Cardiac fibroblast (primary cell): ENCODE measurements around the gene APOA1.

Experiments used
- DNase-seq, 2 donors: peaks; one replicate each; pipeline versions ENCODE4 v3.0.0 to v3.0.0-alpha.2; 2010; ENCODE audit warnings: low read depth in 2 of 2
- H3K4me3 ChIP-seq, 2 donors: replicated peaks in 1 of 2; 1 replicate in 1 of 2; 2 replicates in 1 of 2; pipeline ENCODE4 v1.5.1; 2011; ENCODE audit warnings: low read depth in 2 of 2, low read length in 2 of 2, mild to moderate bottlenecking in 2 of 2, moderate library complexity in 1 of 2
- TF ChIP-seq, protein P1 (sequence below): IDR thresholded peaks from one replicate; pipeline ENCODE4 v1.5.1; 2011; ENCODE audit warnings: low read depth, mild to moderate bottlenecking, low read length, inconsistent platforms

The APOA1 gene

DNA sequence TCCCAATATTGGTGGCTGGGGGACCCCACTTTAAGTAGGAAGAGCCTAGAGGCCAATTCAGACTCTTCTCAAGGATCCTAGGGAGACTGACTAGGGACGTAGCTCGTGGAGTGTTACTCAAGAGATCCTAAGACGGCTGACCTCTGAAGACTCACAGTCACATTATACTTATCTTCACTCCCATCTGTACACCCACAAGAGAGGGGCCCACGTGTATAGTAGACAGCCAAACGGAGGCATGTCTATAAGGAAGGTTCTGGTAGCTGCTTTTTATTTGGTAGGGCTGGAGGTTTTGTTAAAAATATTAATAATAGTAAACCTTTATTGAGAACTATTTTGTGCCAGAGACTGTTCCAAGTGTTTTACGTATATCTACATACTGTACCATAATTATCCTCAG, 22.9 kb upstream of the APOA1 start:
- H3K4me3 ChIP-seq: no peak overlapping the region
- TF ChIP-seq, protein P1, sequence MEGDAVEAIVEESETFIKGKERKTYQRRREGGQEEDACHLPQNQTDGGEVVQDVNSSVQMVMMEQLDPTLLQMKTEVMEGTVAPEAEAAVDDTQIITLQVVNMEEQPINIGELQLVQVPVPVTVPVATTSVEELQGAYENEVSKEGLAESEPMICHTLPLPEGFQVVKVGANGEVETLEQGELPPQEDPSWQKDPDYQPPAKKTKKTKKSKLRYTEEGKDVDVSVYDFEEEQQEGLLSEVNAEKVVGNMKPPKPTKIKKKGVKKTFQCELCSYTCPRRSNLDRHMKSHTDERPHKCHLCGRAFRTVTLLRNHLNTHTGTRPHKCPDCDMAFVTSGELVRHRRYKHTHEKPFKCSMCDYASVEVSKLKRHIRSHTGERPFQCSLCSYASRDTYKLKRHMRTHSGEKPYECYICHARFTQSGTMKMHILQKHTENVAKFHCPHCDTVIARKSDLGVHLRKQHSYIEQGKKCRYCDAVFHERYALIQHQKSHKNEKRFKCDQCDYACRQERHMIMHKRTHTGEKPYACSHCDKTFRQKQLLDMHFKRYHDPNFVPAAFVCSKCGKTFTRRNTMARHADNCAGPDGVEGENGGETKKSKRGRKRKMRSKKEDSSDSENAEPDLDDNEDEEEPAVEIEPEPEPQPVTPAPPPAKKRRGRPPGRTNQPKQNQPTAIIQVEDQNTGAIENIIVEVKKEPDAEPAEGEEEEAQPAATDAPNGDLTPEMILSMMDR: no peak
- no peak for DNase-seq

DNA sequence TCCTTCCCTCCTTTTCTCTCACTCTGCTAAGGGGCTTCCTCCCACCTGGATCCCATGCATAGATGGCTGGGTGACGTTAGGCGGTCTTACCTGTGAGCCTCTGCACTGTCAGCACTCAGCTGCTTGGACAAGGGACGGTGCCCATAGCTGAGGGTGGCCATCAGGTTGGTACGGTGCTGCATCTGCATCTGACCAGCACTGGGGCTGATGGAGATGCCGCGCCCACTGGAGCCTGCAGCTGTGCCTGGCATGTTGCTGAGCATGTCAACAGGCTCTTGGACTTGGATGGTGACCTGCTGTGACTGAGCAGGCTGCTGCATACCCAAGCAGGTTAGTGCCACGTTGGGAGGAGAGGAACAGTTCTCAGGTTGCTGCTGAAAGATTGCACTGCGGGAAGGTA, 21.8 kb upstream of the APOA1 start:
- H3K4me3 ChIP-seq: no peak overlapping the region
- no peak for DNase-seq
- TF ChIP-seq, protein P1: no peak

DNA sequence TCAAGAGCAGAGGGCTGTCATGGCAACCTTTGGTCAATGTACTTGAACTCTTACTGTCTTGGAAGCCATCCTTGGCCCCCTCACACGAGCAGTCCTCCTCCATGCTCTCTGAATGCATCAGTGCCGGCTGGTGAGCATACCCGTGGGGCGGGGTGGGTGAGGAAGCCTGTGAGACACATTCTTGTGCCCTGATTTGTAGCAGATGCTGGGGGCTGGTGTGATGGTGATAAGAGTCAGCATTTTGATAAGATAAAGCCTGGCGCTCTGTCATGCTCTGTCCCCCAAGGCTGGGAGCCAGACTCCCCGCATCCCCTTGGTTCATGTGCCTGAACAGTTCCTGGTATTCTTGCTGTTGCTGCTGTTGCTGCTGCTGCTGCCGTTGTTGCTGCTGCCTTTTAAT, 20.5 kb upstream of the APOA1 start:
- H3K4me3 ChIP-seq: no peak overlapping the region
- TF ChIP-seq, protein P1: no peak
- no peak for DNase-seq

DNA sequence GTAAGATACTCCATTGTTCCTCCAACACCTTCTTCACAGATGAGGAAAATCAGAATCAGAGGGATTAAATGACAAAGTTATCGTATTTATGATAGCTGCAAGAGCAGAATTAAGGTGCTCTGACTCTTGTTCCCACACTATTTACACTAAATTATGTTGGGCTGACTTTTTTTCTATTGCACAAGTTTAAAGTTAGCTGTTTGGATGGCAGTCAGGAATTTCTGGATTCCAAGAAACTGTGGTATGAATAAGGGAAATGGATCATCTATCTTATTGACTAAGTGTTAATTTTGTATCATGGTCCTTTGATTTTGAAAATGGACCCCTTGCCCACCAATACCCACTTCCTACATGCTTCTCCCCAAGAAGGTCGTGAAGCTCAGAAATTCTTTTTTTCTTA, 19.9 kb upstream of the APOA1 start:
- peak in 1 of 2 donors; percentile 49 for DNase-seq

DNA sequence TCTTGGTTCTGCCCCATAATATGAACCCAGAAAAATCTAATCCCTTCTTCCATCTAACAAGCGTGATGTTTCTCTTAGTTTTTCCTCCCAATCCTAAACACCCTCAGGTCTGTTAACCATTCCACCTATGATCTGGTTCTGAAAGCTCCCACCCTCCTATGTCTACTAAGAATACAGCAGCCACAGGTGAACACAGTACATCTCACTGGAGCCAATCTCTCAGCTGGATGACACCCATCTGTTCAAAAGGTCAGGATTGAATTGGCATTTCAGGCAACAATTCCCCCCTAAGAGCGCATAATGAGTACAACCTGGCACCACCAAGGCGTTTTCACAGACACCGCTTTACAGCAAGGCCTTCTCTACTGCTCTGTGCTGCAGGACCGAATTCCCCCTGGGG, 19.0 kb upstream of the APOA1 start:
- no peak overlapping the region for H3K4me3 ChIP-seq
- TF ChIP-seq, protein P1: no peak
- no peak for DNase-seq

More for the DNA sequence above, 19.9 kb upstream of the APOA1 start:
- TF ChIP-seq, protein P1: no peak
- H3K4me3 ChIP-seq: no peak overlapping the region

DNA sequence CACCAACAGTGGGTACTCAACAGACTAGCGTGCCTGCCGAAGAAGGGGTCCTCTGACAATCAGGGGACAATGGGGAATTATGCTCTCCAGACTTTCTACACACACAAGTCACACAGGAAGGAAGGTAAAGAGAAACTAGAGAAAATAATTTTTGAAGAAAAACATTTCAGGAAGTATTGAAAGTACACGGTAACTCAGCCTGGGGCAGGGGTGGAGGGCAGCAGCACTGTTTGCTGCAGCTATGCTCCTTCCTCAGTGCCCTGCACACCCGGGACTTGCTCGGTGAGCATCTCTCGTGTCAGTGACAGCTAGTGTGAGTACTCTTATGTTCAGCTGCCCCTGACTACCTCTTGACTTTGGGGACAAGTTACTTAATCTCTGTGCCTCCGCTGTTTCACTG, 18.0 kb upstream of the APOA1 start:
- TF ChIP-seq, protein P1: no peak
- no peak for DNase-seq
- H3K4me3 ChIP-seq: no peak overlapping the region

DNA sequence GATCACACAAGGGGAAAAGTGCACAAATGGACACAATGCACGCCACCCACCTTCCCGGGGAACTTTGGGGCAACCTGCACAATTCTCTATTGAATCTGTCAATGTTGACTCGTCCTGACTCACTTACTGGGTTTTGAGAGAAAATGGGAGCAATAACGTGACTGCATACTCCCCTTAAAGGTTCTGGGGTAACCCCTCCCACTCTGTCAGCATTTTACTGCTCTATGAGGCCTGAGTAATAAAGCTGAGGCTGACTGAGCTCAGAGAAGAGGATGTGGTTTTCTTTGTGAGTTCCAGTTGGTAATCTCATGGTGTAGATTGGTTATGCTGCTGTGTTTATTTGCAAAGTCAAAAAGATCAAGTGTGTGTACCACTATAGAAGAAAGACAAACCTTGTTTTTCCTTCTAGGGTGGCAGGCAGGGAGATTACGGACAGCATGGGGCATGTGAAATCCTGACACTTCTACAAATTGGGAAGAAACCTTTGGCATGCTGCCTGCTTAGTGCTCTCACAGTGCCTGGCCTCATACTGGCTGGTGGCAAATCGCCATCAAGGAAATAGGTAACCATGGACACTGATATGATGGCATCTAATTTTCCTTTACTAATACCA, 16.1 kb upstream of the APOA1 start:
- peak; percentile 78 to 94 for DNase-seq
- H3K4me3 ChIP-seq: no peak overlapping the region
- TF ChIP-seq, protein P1: no peak
